HCT116 (cell line): ENCODE results near the gene P2RY13.

ENCODE experiments used
- POLR2AphosphoS5 ChIP-seq: IDR thresholded peaks from 2 replicates; pipeline ENCODE4 v1.6.1; 2011; ENCODE audit warnings: mild to moderate bottlenecking, low read depth, low read length, moderate library complexity
- TF ChIP-seq, protein P1 (sequence below), 3 experiments: fragments of 200-600 bp in 1 of 3; sonication (generic) in 1 of 3; IDR thresholded peaks in 2 of 3; conservative IDR thresholded peaks in 1 of 3; 2 replicates each; pipeline ENCODE4 v1.5.1; 2012 to 2017; ENCODE audit warnings: low read depth in 2 of 3, low read length in 2 of 3, antibody characterized with exemption in 1 of 3, borderline replicate concordance in 1 of 3, control low read depth in 1 of 3, mild to moderate bottlenecking in 1 of 3, mixed read lengths in 1 of 3, mixed run types in 1 of 3, moderate library complexity in 1 of 3; ENCODE audit not compliant: insufficient read depth in 1 of 3

DNA sequence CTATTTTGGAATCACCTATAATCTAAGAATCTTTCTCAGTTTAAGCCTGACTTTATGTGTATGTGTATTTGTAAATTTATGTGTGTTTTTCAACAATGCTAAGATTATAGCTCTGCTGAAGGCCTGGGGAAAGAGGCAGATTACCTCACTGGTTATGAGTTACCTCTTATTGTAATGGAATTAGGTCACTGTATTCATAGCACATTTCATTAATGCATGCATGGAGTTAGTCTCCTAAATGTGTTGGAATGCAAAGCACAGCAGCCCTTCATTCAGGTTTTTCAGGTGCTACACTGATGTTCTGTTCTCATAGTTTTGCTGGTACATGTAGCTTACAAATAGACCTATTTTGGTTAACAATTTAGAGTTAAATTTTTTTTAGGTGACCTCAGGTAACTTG is 22.2 kb downstream of the P2RY13 start:
- TF ChIP-seq, protein P1, sequence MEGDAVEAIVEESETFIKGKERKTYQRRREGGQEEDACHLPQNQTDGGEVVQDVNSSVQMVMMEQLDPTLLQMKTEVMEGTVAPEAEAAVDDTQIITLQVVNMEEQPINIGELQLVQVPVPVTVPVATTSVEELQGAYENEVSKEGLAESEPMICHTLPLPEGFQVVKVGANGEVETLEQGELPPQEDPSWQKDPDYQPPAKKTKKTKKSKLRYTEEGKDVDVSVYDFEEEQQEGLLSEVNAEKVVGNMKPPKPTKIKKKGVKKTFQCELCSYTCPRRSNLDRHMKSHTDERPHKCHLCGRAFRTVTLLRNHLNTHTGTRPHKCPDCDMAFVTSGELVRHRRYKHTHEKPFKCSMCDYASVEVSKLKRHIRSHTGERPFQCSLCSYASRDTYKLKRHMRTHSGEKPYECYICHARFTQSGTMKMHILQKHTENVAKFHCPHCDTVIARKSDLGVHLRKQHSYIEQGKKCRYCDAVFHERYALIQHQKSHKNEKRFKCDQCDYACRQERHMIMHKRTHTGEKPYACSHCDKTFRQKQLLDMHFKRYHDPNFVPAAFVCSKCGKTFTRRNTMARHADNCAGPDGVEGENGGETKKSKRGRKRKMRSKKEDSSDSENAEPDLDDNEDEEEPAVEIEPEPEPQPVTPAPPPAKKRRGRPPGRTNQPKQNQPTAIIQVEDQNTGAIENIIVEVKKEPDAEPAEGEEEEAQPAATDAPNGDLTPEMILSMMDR (IDR thresholded peaks at IDR 0.05 in 2 of 3, conservative IDR thresholded peaks at IDR 0.05 in 1 of 3; ENCODE audit: borderline replicate concordance in 1 of 3, insufficient read depth in 1 of 3, low read depth in 2 of 3, low read length in 2 of 3), result no peak
- no peak for TF ChIP-seq POLR2AphosphoS5
